Stomach (tissue), 4 donors: Measurements from ENCODE around the gene KCNT1.

Source experiments
- EP300 ChIP-seq: sonication (generic); formaldehyde crosslinking; IDR thresholded peaks from one replicate; pipeline ENCODE4 v1.6.1; 2017; ENCODE audit warnings: antibody characterized with exemption
- POLR2A ChIP-seq, 4 donors: fragments of 450-650 bp; IDR thresholded peaks; one replicate each; pipeline ENCODE4 v1.6.1; 2016; ENCODE audit warnings: antibody characterized with exemption in 4 of 4, control low read depth in 2 of 4, mild to moderate bottlenecking in 1 of 4, moderate library complexity in 1 of 4
- POLR2AphosphoS5 ChIP-seq, 3 donors: sonication (generic); formaldehyde crosslinking; IDR thresholded peaks; one replicate each; pipeline ENCODE4 v1.6.1; 2016; ENCODE audit warnings: antibody characterized with exemption in 3 of 3
- TF ChIP-seq, protein P1 (sequence below), 7 experiments: fragments of 450-650 bp in 4 of 7; fragments of 200-600 bp in 3 of 7; sonication (generic) in 3 of 7; IDR thresholded peaks; one replicate each; pipeline ENCODE4 v1.5.1; 2016 to 2019; ENCODE audit warnings: antibody characterized with exemption in 7 of 7, control low read depth in 2 of 7, mild to moderate bottlenecking in 1 of 7

GRCh38 chr9:135717410-135717809, 15.4 kb downstream of the KCNT1 start:
- TF ChIP-seq, protein P1, sequence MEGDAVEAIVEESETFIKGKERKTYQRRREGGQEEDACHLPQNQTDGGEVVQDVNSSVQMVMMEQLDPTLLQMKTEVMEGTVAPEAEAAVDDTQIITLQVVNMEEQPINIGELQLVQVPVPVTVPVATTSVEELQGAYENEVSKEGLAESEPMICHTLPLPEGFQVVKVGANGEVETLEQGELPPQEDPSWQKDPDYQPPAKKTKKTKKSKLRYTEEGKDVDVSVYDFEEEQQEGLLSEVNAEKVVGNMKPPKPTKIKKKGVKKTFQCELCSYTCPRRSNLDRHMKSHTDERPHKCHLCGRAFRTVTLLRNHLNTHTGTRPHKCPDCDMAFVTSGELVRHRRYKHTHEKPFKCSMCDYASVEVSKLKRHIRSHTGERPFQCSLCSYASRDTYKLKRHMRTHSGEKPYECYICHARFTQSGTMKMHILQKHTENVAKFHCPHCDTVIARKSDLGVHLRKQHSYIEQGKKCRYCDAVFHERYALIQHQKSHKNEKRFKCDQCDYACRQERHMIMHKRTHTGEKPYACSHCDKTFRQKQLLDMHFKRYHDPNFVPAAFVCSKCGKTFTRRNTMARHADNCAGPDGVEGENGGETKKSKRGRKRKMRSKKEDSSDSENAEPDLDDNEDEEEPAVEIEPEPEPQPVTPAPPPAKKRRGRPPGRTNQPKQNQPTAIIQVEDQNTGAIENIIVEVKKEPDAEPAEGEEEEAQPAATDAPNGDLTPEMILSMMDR (IDR thresholded peaks at IDR 0.05) = no peak
- TF ChIP-seq POLR2AphosphoS5 (IDR thresholded peaks at IDR 0.05) (no peak), POLR2A (IDR thresholded peaks at IDR 0.05) (no peak), EP300 (no peak)
